HPDE6-E6E7 (cell line): ENCODE results near the gene CHRNA3.

Experiments used
- DNase-seq: peaks from one replicate; pipeline ENCODE4 v3.0.0; 2011; ENCODE audit warnings: missing footprints; ENCODE audit errors: extremely low spot score

CHRNA3 gene

DNA sequence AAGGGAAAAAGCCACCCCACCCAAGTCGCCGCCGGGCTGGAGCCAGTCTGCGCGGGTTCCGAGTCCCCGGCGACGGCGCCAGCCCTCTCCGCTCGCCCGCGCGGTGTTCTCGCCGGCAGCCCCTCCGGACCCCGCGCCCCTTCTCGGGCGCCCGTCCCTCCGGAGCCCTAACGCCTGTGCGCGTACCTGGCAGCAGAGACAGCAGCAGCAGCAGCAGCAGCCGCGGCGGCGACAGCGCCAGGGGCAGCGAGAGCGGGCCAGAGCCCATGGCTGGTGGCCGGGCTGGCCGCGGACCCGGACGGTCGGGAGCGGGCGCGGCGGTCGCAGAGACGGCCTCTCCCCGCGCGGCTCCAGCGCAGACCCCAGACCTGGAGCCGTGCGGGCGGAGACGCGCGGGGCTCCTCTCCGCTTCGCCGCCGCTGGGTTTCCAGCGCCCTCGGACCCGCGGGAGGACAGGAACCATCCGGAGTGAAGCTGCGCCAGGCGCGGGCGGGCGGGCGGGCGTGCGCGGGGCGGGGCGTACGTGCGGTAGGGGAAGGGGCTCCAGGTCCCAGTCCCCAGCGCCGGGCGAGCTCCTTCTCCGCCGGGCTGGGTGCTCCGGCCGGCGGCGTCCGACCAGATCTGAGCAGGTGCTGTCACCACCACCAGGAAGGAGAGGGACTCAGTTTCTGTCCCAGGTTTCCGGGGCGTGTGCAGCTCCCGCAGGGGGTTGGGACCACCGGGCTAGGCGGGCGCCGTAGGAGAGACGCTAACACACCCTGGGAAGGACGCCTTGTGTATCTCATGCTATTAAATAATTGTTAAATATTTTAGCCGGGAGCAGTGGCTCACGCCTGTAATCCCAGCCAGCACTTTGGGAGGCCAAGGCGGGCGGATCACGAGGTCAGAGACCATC, at the start of gene CHRNA3:
Gene CHRNA3 (minus strand): TSS at position 470 of the 895 bp plus-strand sequence. CDS start 202 bp downstream, at position 268.
- no peak for DNase-seq

- no peak for DNase-seq
These were observed 48.2 kb upstream of the CHRNA3 start for GRCh38 chr15:78668987-78669386.

DNA sequence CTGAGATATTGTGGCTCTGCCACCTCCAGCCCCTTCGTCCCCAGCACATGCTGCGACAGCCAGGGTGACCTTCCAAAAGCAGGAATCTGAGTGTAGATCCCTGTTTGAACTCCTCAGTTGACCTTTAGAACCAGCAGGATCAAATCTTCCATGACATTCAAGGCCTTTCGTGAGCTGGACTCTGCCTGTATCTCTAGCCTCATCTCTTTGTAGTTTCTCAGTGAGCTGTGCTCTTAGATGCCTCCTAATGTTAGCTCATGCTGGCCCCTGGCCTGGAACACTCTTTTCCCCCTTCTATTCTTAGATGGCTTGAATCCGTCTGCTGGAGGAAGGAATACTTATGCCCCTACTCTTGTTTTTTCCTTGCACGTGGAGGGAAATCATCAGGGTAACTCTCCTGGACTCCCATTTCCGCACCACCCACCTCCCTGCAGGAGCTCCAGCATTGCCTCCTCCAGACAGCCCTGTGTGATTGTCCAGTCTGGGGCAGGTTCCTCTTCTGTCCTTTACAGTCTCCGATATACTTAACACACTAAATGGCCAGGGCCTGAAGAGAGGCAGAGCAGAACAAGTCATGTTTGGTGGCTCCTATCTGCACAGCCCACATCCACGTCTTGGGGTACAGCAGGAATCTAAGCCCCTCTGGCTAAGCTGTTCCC, 46.9 kb upstream of the CHRNA3 start:
- DNase-seq, result no peak

GRCh38 chr15:78666010-78666409, 45.2 kb upstream of the CHRNA3 start:
- DNase-seq, result no peak

DNA sequence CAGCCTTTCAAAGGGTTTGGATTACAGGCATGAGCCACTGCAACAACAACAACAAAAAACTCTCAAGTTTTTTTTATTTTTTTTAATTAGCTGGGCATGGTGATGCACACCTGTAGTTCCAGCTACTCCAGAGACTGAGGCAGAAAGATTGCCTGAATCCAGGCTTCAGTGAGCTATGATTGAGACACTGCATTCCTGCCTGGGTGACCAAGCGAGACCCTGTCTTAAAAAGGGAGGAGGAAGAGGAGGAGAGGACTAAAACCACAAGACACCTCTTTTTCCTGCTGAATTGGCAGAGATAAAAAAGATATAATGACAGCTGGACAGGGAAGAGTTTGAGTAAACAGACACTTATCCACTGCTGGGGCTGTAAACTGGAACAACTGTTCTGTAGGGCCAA, 42.9 kb upstream of the CHRNA3 start:
- DNase-seq, result no peak

DNA sequence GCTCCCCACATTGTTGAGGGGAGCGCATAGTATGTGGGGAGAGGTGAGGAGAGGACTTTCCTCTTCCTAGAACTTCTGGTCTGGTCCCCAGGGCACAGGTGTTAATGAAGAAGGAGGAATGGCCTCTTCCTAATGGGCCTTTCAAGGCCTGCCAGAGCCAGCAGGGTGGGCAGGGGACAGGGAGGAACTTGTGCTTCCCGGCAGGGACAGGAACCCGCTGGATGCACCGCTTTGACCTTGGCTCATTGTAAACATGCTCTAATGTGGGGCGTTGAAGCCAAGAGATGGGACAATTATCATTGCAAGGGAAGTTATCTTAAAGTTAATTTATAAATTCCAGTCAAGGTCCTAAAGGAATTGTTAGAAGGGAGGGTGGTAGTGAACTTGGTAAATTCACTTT, 41.2 kb upstream of the CHRNA3 start:
- no peak for DNase-seq

DNA sequence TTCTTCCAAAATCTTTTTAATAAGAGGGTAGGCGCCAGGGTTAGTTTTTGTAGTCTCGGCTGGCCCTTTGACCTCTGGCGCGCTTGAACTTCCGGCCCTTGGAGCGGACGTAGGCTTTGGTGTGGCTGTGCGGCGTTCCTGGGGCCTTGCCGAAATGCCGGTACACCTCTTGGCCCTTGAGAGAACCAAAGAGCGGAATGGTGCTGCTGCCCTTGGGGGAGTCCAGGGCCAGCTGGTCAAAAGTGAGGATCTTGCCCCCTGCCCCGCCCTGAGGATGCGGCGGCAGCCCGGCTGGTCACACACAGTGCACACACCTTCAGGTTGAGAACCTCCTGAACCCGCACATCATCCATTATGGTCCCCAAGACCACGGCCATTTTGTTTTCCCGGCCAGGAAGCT, 40.2 kb upstream of the CHRNA3 start:
- no peak for DNase-seq

DNA sequence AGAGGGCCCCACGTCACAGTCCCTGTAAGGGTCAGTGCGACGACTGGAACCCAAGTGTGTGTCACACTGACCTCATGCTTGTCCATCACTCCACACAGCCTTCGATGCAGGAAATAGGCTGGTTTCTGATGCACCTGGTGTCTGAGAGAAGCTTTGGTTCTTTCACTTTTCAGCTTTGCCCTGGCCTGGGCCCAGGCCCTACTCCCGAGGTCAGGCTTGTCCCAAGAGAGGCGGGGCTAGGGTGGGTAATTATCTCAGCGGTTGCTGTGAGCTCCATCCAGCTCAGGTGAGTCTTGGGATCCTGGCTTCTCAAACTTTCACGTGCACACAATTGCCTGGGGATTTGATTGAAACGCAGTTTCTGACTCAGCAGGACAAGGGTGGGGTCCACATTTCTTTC, 39.8 kb upstream of the CHRNA3 start:
- no peak for DNase-seq

GRCh38 chr15:78658823-78659222, 38.0 kb upstream of the CHRNA3 start:
- no peak for DNase-seq

- DNase-seq, result no peak
These were observed 33.5 kb upstream of the CHRNA3 start for GRCh38 chr15:78654272-78654671.

DNA sequence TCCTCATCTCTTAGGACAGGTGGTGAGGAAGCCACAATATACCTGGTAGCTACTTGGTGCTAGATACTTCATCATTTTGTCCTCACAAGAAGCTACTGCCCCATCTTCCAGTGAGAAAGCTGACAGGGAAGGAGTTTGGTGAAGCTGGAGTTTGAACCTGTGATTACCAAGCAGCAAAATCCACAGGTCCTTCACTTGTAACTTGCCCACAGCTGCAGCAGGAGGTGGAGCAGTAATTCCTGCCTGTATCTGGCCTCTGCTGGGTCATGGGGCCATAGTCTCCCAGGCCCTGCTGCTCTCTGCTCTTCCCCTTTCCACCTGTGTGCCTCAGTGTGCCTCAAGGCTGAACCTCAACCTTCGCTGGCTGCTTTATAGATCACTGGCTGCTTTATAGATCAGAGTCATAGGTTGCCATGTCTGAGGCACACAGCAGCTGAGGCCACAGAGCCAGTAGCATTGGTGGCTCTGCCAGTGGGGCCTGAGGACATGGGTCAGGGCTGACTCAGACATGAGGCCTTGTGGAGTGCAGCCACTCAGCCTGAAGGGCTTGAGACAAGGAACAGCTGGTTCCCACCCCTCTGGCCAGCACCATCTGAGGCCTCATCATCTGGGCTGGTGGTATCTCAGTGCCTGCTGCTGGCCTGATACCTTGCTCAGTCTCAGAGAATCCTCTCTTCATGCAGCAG, 31.3 kb upstream of the CHRNA3 start:
- DNase-seq, result no peak

DNA sequence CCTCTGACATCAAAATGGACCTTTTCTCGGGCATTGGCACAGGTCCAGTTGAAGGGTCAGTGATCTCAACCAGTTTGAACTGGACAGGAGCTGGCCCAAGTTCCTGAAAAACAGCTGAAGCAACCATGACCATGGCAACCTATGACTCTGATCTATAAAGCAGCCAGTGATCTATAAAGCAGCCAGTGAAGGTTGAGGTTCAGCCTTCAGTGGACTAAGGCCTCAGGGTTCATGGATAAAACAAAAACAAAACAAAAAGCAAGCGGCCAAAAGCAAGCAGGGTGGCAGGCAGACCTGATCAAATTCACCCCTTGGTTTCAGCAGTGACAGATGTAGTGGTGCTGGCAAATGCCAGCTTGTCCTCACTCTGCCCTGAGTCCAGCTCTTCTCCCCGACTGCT, 30.2 kb upstream of the CHRNA3 start:
- no peak for DNase-seq

DNA sequence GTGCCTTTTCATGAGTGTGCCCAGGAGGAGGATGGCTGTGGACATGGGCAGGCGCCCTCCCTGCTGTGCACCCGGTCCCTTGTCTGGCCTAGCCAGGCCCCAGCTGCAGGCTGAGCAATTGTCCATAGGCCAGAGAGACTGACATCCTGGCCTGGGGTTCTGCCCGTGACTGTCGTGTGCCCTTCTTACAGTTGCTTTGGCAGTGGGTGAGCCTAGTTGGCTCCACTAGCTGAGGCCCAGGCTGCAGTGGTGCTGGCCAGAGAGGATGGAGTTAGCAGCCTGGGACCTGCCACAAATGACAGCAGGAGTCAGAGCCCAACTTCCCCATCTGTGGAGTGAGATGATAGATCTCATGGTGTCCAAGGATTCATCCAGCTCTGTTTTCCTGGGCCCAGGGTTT, 29.2 kb upstream of the CHRNA3 start:
- no peak for DNase-seq

DNA sequence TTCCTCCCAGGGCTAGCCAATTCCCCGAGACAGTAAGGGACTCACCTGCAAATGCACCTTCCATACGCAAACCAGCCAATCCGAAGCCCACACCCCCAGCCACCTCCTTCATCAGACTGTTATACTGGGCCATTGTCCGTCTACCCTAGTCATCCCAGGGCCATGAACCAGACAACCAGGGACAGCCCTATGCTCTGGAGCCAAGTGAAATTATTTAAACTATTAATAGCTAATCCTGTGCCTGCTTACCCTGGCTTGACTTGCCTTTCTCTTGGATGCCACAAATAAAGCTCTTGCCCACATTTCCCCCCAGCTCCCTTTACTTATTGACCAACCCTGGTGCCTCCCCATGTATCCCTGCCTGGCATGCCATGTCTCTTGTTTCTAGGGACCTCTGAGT, 24.2 kb upstream of the CHRNA3 start:
- DNase-seq, result no peak

DNA sequence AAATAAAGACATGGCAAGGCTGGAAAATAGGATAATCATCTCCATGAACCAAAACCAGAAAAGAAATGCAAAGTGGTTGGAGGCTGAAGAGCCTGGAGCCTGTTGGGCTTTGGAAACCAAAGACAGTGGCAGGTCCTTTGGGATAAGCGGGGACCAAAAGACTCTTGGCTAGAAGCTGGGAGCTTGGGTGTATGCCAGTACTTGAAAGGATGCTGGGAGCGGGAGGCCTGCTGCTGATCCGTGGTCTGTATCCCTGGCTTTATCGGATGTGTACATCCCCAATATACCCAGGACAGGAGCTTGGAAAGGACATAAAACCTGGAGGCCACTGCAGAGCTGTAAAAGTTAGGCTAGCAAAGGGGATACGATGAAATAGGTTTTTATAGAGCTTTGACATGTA, 21.5 kb upstream of the CHRNA3 start:
- DNase-seq, result no peak

- DNase-seq, result no peak
These were observed 21.0 kb upstream of the CHRNA3 start for GRCh38 chr15:78641749-78642275.

DNA sequence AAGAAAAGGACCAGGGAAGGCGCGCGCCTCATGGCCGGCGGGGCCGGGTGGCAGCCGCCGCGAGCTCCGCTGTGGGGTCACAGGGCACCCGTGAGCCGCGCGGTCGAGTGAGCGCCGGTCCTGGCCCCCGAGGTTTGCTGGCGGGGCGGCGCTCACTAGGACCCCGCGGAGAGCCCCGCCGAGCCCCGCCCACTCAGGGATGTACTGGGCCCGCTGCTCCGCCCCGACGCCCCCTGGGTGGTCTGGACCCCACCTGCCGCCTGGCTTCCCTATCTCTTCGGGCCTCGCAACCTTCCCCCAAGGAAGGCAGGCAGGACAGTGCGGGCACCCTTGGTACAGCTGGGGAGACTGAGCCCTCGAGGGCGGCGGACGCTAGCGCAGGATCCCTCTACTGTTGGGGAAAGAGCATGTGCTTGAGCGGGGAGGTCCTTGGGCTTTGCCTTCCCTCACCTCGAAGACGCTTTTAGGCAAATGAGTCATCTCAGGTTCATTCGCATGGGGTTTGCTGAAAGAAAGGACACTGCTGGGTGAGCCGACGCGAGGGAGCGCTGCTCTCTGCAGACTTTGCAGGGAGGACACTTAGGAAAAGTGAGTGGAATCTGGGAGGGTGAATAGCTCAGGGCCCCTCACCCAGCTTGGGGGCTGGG, 20.4 kb upstream of the CHRNA3 start, which contains the start of gene CHRNB4:
Gene CHRNB4 (minus strand): TSS at position 109 of the 647 bp plus-strand sequence. CDS start 77 bp downstream, at position 32.
- peak; percentile 93 for DNase-seq

DNA sequence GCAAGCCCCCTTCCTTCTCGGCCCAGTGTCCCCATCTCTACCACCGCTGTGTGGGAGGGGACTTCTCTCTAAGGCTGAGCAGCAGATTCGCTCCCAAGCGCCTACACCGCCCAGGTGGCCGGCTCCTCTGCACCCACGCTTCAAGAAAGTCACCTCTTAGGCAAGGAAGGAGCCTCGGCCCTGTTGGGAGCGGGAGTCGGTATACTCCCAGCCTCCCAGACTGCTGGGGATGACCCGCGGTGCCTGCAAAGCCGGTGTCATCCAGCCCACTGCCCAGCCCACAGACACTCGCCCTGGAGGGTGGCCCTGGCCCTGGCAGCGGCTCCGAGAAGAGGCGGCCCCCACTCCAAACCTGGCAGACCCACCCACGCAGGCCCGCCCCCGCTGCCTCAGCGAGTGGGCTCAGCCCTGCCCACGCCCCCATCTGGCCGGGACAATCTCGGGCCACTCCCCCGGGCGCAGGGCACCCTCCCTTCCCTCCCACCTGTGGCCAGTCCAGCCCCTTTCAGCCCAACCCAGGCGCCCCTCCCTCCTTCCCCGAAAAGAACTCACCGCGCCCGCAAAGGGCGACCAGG, 19.8 kb upstream of the CHRNA3 start:
- DNase-seq, result no peak

DNA sequence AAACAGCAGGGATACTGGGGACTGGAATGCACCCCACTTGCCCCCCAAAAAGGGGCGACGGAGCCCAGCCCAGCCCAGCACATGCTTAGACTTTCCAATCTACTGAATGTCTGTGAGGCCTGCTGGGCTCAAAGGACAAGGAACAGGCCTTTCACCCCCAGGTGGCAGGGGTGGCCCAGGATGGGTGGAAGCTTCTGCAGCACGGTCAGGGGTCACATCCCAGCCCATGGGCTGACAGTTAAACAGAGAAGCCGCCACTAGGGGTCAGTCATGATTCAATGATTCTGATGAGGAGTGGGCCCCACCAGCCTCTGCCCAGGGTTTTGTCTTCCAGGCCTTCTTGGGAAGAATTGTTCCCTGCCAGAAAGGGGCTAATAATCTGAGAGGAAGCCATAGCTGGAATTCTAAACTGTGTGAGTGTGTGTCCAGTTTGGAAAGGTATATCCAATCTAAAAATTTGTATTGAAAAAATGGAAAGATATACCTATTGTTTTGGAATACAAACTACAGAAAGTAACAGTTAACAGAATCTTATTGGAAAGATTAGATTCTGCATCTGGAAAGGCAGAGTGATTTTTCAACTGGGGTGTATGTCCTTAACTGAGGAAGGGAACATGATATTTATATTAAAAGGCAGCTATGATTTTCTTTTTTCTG, 18.0 kb upstream of the CHRNA3 start:
- DNase-seq, result peak; percentile 49

DNA sequence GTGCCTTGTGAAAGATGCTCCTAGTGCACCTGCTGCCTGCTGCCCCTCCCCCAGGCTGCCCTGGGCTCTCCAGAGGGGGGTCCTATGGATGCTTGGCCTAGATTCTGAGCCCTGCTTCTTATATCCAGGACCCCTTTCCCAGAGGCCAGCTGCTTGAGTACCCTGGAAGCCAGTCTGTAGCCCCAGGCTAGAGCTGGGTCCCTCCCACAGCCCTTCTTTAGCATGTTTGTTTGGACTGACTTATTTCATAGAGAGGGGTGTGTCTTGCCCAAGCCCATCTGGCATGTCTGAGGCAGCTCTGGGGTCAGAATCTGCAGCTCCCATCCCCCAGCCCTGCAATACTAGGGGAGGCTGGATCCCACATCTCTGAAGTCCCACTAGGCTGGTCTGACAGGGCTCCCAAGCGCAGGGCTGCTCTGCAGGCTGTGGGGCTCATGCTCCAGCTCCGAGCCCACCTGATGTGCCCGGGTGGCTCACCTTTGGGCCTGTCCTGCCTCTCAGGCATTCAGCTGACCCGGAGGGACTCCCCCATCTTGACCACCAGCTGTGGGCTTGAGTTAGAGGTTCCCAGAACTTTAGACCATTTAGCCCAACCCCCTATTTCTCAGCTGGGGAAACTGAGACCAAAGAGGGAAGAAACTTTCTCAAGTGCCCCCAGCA, 17.1 kb upstream of the CHRNA3 start:
- no peak for DNase-seq
